Stimulated activated CD4-positive, alpha-beta T cell treated with anti-CD3 and anti-CD28 coated beads, Interleukin-1b, Interleukin-23, amount 100 ng/mL, for 48 hours (primary cell): ENCODE measurements around the gene TRIM28.

Experiments used
- DNase-seq: peaks from one replicate; pipeline ENCODE4 v3.0.0-alpha.2; 2020

The TRIM28 gene

GRCh38 chr19:58562122-58563033 is 18.5 kb downstream of the TRIM28 start:
- DNase-seq, result no peak

DNA sequence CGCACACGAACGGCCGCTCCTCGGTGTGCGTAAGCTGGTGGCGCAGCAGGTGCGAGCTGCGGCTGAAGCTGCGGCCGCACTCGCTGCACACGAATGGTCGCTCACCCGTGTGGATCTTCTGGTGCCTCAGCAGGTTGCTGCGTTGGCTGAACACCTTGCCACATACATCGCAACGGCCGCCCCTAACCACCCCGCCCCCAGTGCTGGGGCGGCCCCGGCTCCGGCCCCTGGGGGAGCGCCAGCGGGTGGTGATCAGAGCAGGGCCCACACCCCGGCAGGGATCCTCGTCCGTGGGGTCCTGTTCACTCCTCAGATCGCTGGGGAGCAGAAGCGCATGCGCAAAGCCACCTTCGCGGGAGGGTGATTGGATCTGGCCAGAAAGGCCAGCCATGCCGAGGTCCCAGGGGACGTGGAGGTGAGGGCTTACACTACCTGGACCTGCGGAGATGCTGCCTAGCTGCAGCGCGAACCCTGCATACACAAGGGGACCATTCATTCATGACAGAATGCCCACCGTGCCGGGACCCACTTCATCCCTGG is 19.2 kb downstream of the TRIM28 start:
- DNase-seq, result no peak

- no peak for DNase-seq
Observed at GRCh38 chr19:58563823-58564222, 20.0 kb downstream of the TRIM28 start.

GRCh38 chr19:58566989-58567388 is 23.1 kb downstream of the TRIM28 start:
- DNase-seq, result no peak

DNA sequence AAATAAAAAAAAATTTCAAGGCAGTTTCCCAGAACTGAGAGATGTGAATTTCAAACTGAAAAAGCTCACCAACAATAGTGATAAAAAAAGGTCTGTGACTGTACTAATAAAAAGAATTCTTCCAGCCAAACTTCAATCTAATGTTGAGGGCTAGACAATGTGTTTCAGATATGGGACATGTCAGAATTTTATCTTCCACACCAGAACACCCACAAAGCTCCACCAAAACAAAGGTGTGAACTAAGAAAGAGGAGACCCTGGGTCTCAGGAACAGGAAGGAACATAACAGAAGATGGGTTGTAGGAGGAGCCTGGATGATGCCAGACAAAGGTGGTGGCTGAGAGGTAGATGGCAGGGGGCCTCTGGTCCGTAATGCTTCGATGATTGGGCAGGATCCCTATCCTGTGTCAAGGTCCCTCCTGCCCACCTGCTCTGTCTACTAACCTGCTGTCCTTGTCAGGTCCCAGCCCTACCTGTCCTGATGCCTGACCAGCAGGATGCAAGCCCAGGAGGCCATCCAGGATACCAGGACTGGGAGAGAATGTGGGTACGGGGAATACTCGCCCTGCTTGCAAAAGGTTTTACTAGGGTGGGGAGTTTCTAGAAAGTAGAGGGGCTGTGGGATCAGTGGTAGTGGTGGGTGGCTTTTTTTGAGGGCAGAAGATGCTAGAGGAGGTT is 24.7 kb downstream of the TRIM28 start:
- DNase-seq, result no peak

GRCh38 chr19:58569191-58569942 is 25.5 kb downstream of the TRIM28 start:
- no peak for DNase-seq

DNA sequence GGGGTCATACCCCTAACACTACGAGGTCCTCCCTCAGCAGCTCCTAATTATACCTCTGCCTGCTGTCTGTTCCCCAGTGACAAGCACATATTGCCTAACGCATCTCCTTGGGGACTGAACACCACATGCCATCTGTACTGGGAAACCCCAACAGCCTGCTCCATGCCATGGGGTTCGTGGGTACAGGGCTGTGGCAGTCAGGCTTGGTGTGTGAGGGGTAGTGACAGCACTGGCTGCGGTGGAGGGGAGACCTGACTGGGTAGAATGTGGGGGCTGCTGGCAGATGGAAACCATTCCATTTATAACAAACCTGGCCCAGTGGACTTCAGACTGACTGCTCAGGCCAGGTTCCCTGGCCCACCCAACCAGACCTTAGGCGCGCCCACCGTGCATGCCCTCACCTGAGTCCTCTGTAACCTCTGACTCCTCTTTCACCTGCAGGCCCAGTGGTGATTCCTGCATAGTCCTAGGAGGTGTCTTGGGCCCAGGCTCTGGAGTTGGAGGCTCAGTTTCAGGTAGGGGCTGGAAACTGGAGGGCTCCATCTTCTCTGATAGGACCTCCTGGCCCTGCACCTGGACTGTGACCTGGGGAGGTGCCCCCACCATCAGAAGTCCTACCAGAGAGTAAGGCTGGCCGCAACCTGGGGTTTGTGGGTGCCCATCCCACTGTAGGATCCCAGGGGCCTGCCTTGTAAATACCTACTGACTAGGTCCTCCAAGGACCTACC is 26.2 kb downstream of the TRIM28 start:
- no peak for DNase-seq

GRCh38 chr19:58570770-58571574 is 27.1 kb downstream of the TRIM28 start:
- DNase-seq, result no peak

DNA sequence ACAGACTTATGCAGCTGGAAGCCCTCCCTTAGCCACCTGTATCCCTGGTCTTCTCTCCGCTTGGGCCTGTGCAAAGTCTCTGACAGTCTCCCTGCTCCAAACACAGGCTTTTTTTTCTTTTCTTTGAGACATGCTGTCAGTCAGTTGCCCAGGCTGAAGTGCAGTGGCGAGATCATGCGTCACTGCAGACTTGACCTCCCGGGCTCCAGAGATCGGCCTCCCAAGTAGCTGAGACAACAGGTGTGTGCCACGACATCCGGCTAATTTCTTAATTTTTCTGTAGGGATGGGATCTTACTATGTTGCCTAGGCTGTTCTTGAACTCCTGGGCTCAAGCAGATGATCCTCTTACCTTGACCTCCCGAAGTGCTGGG is 27.7 kb downstream of the TRIM28 start:
- DNase-seq, result no peak

DNA sequence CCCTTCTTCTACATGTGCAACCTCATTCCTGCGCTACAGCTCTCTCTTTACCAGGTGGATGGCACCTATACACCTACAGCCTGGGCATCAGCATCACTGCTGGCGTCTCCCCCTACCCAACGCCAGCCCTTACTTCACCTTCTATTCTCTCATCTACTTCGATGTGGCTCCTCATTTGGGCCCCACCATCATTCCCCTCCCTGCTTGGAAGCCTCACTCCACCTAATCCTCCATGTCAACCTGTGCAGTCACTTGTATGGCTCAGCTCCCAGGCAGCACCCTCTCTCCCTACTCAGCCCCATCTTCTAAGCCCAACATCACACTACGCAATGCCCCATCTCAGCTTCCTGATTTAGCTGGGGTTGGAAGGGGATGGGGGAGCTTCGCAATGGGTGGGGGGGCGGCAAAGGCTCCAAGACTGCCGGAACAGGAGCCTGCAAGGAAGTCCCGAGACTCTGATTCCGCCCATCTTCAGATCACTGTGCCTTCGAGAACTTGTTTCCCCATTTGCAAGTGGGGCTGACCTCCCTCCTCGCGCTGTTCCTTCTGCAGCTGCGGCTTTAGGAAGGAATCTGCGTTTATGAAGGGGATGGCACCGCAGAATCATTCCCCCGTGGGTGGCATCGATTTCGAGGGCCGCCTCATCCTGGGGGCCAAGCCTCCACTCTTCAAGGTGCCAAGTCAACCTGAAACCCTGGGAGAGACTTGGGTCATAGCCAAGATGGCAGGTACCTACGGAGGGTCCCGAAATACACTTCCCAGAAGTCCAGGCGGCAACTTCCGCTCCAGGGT is 28.4 kb downstream of the TRIM28 start:
- DNase-seq, result no peak

GRCh38 chr19:58572818-58573657 is 29.2 kb downstream of the TRIM28 start, which contains the start of gene MZF1:
TSS of gene MZF1 (minus strand) at chr19:58573335. CDS start at chr19:58571389, 1,946 bp downstream.
- DNase-seq, result peak; percentile 100

DNA sequence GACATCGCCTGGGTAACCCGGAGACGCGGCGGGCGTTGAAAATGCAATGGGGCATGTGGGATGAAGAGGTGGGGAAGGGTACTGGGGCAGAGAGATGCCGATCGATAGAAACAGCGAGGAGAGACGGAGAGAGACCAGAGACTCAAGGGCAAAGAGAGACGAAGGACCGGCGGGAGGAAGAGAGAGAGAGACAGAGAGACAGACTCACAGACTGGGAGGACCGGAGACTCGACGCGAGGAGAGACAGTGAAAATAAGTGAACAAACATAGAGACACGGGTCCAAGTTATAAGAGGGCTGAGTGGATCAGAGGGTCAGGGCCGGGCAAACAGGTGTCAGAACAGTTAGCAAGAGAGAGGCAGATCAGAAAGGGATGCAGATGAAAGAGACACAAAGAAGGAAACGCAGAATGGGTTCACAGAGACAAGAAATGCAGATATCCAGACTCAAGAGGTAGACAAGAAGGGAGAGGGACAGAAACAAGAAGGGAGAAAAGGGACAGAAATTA is 29.8 kb downstream of the TRIM28 start:
- no peak for DNase-seq

DNA sequence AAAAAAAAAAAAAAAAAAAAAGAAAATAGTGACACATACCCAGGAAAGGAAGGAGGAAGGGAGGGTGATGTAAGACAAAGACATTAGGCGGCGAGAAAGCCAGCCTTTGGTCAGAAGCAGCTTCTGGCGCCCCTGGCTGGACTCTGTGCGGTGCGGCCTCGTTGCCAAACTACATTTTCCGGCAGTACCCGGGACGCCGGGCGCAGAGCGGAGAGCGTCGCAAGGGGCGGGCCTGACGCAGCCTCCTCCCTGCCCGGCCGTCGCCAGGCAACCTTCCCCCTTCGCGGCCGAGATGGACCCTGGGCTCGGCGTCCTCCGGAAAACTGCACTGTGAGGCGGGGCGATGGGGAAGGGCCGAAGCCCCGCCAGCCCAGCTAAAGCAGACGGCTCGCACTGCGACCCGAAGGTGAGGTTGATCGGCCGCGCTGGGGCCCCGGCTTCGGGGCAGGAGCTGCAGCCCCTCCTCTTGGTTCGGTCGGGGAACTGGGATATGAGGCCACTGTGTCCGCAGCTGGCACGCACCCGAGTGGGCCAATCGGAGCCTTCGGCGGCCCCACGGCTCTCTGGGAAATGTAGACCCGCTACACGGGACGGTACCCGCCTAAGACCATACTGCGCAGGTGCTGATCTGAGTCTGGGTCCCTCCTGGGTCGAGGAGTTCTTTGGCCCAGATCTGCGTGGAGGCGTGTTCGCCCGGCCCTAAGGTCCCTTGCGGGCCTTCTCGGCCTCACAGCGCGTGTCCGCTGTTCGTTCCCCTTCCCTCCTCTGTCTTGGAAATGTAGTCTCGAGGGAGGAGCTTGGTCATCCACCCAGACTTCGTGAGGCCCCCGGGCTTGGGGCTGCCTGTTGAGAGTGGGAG is 31.5 kb downstream of the TRIM28 start:
- peak; percentile 84 for DNase-seq

GRCh38 chr19:58577581-58577980 is 33.7 kb downstream of the TRIM28 start:
- peak; percentile 1 for DNase-seq

GRCh38 chr19:58578012-58578925 is 34.4 kb downstream of the TRIM28 start:
- DNase-seq, result peak; percentile 52

DNA sequence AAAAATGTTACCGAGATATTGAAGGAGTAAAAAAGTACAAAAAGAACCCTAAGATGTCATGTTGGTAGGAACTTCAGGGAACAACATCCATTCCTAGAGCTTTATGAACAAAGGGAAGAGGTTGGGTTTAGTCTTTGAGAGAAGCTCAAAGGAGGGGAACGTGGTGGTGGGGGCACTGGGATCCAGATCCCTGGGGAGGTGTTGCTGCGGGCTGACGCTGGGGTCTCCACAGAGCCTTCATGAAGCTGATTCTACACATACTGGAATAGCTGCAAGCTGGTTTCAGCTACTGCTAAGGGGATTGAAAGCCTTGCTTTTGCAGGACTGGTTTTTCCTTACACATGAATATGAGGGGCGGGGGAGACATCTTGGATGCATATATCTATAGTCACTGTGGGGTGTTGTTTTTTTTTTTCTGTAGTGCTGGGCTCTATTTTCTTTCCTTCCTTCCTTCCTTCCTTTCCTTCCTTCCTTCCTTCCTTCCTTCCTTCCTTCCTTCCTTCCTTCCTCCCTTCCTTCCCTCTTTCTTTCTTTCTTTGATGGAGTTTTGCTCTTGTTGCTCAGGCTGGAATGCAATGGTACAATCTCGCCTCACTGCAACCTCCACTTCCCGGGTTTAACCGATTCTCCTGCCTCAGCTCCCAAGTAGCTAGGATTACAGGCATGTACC is 35.7 kb downstream of the TRIM28 start:
- DNase-seq, result no peak
